KMS-11 (cell line): ENCODE results near the gene WAC.
"Not testable (repeated sequence)": the region's sequence is repeated elsewhere in the genome, so short reads cannot be mapped to it uniquely, and the experiment has no call there.

Source experiments
- H2AFZ ChIP-seq: fragments of 200-600 bp; sonication (generic); 2 replicates; pipeline ENCODE4 v1.6.1; 2016; ENCODE audit warnings: antibody characterized with exemption, mixed run types, low read depth
- H3K27ac ChIP-seq: fragments of 200-600 bp; sonication (generic); 2 replicates; pipeline ENCODE4 v1.6.1; 2016; ENCODE audit warnings: mild to moderate bottlenecking, mixed run types
- H3K27me3 ChIP-seq: fragments of 200-600 bp; sonication (generic); 2 replicates; pipeline ENCODE4 v1.6.1; 2017; ENCODE audit warnings: mild to moderate bottlenecking, low read depth, mixed run types, moderate library complexity; ENCODE audit not compliant: insufficient read depth
- H3K36me3 ChIP-seq: fragments of 200-600 bp; sonication (generic); 2 replicates; pipeline ENCODE4 v1.6.1; 2017; ENCODE audit warnings: mild to moderate bottlenecking, mixed run types; ENCODE audit not compliant: insufficient read depth
- H3K4me1 ChIP-seq: fragments of 200-600 bp; sonication (generic); 2 replicates; pipeline ENCODE4 v1.6.1; 2016; ENCODE audit warnings: mild to moderate bottlenecking, low read depth, mixed run types; ENCODE audit not compliant: poor library complexity, severe bottlenecking
- H3K4me2 ChIP-seq: fragments of 200-600 bp; sonication (generic); 2 replicates; pipeline ENCODE4 v1.7.0; 2016; ENCODE audit warnings: mild to moderate bottlenecking, mixed run types
- H3K4me3 ChIP-seq: fragments of 200-600 bp; sonication (generic); IDR thresholded peaks from 2 replicates; pipeline ENCODE4 v1.6.1; 2017; ENCODE audit warnings: low read depth, low read length, mixed read lengths; ENCODE audit not compliant: insufficient read depth
- H3K79me2 ChIP-seq: fragments of 200-600 bp; sonication (generic); 2 replicates; pipeline ENCODE4 v1.6.1; 2016; ENCODE audit warnings: low read depth, mixed run types; ENCODE audit not compliant: insufficient read depth
- H3K9ac ChIP-seq: fragments of 200-600 bp; sonication (generic); 2 replicates; pipeline ENCODE4 v1.6.1; 2016; ENCODE audit warnings: mild to moderate bottlenecking, mixed run types
- H4K20me1 ChIP-seq: fragments of 200-600 bp; sonication (generic); 2 replicates; pipeline ENCODE4 v1.6.1; 2016; ENCODE audit warnings: mild to moderate bottlenecking, mixed run types; ENCODE audit not compliant: insufficient read depth
- TF ChIP-seq, protein P1 (sequence below): fragments of 200-600 bp; sonication (generic); conservative IDR thresholded peaks from 2 replicates; pipeline ENCODE4 v1.6.1; 2017; ENCODE audit warnings: low read depth, mild to moderate bottlenecking, antibody characterized with exemption, low read length, moderate library complexity, mixed read lengths

WAC gene

DNA sequence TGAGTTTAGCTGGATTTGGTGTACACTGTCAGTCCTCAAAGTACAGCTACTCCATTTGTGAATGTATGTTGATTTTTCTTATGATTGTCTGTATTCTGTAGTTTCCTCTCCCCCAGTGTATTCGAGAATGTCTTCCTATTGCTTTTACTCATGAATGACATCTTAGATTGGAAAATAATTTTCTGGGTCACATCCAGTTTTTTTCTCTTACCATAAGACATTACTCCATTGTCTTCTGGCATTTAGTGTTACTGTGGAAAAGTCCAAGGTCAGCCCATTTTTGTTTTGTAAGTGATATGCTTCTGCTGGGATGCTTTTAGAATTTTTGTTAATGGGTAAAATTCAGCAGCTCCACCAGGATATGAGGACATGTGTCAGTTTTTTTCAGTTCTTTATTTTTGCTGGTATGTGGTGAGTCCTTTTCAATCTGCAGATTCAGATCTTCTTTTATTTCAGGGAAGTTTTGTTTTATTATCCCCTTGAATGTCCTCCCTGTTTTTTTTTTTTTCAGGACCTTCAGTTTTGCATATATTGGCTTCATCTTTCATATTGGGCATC lies 33.6 kb downstream of the WAC start:
- TF ChIP-seq, protein P1, sequence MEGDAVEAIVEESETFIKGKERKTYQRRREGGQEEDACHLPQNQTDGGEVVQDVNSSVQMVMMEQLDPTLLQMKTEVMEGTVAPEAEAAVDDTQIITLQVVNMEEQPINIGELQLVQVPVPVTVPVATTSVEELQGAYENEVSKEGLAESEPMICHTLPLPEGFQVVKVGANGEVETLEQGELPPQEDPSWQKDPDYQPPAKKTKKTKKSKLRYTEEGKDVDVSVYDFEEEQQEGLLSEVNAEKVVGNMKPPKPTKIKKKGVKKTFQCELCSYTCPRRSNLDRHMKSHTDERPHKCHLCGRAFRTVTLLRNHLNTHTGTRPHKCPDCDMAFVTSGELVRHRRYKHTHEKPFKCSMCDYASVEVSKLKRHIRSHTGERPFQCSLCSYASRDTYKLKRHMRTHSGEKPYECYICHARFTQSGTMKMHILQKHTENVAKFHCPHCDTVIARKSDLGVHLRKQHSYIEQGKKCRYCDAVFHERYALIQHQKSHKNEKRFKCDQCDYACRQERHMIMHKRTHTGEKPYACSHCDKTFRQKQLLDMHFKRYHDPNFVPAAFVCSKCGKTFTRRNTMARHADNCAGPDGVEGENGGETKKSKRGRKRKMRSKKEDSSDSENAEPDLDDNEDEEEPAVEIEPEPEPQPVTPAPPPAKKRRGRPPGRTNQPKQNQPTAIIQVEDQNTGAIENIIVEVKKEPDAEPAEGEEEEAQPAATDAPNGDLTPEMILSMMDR: no peak
- Histone ChIP-seq H3K27ac (no peak overlapping the region), H3K4me2 (no peak overlapping the region), H3K4me1 (peaks cover 85% of the 10 kb centered on the region), H3K36me3 (peaks cover 6% of the 10 kb centered on the region; the same call in 1 of the 2 replicates), H3K27me3 (no peaks in the 10 kb centered on the region), H4K20me1 (peaks cover 44% of the 10 kb centered on the region), H3K4me3 (no peak overlapping the region), H3K9ac (no peak overlapping the region), H3K79me2 (peaks cover 100% of the 10 kb centered on the region), H2AFZ (no peak overlapping the region)

DNA sequence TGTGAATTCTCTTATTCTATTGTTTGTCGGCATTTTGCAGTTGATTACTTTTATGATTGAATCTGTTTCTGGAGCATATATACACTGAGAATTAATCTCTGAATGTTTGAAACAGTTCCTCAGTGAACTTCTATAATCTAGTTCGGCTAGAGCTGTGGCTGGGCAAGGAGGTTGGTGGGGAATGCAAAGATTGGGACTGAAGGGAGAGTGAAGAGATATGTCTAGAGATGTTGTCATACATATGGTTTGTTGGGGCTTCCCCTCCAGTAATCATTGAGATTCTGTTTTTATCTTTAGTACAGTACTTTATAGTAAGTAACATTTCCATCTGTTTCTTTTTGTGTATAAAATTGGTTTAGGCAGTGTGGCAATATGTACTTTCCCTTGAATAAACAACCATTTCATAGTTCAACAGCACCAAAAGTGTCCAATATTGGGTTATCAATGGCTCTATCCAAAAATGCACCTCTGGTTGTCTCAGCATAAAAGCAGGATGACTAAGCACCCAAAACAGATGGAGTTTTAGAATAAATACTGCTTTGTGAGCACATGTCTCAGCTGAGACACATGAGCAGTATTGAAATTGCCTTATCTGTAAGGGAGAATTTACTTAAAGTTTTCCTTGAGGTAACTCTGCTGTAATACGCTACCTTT lies 36.7 kb downstream of the WAC start:
- H2AFZ ChIP-seq: no peak overlapping the region
- peaks cover 96% of the 10 kb centered on the region for H3K4me1 ChIP-seq
- peak overlapping the region; percentile 34 for H3K4me2 ChIP-seq
- no peak overlapping the region for H3K4me3 ChIP-seq
- no peaks in the 10 kb centered on the region for H3K27me3 ChIP-seq
- TF ChIP-seq, protein P1: no peak
- no peak overlapping the region for H3K9ac ChIP-seq
- H3K36me3 ChIP-seq: peaks cover 10% of the 10 kb centered on the region; the same call in 1 of the 2 replicates
- H3K27ac ChIP-seq: peak overlapping the region; percentile 15; the same call in 1 of the 2 replicates
- peaks cover 63% of the 10 kb centered on the region for H4K20me1 ChIP-seq
- peaks cover 100% of the 10 kb centered on the region for H3K79me2 ChIP-seq

DNA sequence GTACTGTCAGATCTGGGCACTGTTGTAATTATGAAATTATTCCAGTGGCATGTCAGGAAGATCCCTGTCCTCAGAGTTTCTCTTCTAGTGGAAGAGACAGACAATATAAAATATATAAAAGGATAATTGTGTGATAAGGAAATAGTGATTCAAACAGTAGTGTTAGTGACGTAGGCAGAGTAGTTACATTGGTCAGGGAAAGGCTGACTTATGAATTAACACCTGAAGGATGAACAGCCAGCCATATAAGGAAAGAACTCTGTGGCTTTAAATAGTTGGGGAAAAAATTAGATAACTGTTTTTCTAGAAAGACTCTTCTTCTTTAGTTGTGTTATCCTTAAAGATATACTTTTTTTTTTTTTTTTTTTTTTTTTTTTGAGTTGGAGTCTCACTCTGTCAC lies 37.7 kb downstream of the WAC start:
- no peak overlapping the region for H3K4me2 ChIP-seq
- H3K4me3 ChIP-seq: no peak overlapping the region
- peaks cover 96% of the 10 kb centered on the region for H3K4me1 ChIP-seq
- H3K79me2 ChIP-seq: peaks cover 100% of the 10 kb centered on the region
- H4K20me1 ChIP-seq: peaks cover 71% of the 10 kb centered on the region
- H3K9ac ChIP-seq: no peak overlapping the region
- no peak overlapping the region for H3K27ac ChIP-seq
- TF ChIP-seq, protein P1: no peak
- H3K27me3 ChIP-seq: no peaks in the 10 kb centered on the region
- no peak overlapping the region for H2AFZ ChIP-seq
- peaks cover 4% of the 10 kb centered on the region; the same call in 1 of the 2 replicates for H3K36me3 ChIP-seq

DNA sequence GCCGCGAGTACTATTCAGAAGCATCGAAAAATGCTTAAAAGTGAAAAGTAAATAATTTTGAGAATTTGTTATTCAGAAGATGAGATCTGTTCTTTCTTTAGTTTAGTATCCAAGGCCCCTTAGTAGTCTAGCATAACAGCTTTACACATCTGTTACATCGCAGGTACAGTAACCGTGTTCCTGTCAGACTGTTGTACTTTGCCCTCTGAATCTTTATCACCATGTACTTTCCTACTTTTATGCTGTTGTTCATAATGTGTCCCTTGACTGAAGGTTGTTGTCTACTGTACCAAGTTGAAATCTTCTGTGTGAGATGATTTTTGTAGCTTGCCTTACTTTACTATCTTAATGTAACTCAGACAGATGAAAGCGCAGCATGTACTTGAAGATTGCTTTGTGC lies 38.3 kb downstream of the WAC start:
- Histone ChIP-seq H3K4me2 (no peak overlapping the region), H3K9ac (no peak overlapping the region), H3K79me2 (peaks cover 100% of the 10 kb centered on the region), H3K27me3 (no peaks in the 10 kb centered on the region), H3K4me3 (no peak overlapping the region), H4K20me1 (peaks cover 74% of the 10 kb centered on the region), H2AFZ (no peak overlapping the region), H3K36me3 (peaks cover 4% of the 10 kb centered on the region; the same call in 1 of the 2 replicates), H3K27ac (no peak overlapping the region), H3K4me1 (peaks cover 96% of the 10 kb centered on the region)
- TF ChIP-seq, protein P1: no peak

DNA sequence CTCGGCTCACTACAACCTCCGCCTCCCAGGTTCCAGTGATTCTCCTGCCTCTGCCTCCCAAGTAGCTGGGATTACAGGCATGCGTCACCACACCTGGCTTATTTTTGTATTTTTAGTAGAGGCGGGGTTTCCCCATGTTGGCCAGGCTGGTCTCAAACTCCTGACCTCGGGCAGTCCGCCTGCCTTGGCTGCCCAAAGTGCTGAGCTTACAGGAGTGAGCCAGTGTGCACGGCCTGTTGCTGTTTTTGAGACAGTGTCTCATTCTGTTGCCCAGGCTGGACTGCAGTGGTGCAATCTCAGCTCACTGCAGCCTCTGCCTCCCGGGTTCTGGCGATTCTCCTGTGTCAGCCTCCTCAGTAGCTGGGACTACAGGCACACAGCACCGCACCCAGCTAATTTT lies 41.3 kb downstream of the WAC start:
- peaks cover 81% of the 10 kb centered on the region for H4K20me1 ChIP-seq
- not testable (repeated sequence) for H3K4me3 ChIP-seq, H3K36me3 ChIP-seq, H3K9ac ChIP-seq, H3K27me3 ChIP-seq, H3K4me2 ChIP-seq, H3K27ac ChIP-seq, H2AFZ ChIP-seq
- H3K4me1 ChIP-seq: peaks cover 79% of the 10 kb centered on the region
- peaks cover 100% of the 10 kb centered on the region for H3K79me2 ChIP-seq
